DOHH2 (cell line): ENCODE data around the gene HAT1.
A peak's percentile ranks its signal among the peaks of the same experiment; 100 is the strongest.

Experiments
- H3F3A ChIP-seq: fragments of 200-600 bp; sonication (generic), shearing (Covaris generic); 2 replicates; pipeline ENCODE4 v1.6.0; 2016; ENCODE audit warnings: antibody characterized with exemption, mild to moderate bottlenecking; ENCODE audit not compliant: control insufficient read depth, insufficient read depth
- H3K27ac ChIP-seq: fragments of 200-600 bp; sonication (generic); 2 replicates; pipeline ENCODE4 v1.5.1; 2014; ENCODE audit warnings: low read depth, mild to moderate bottlenecking, low read length, moderate library complexity
- H3K27me3 ChIP-seq: fragments of 200-600 bp; sonication (generic); 2 replicates; pipeline ENCODE4 v1.6.1; 2014; ENCODE audit warnings: mild to moderate bottlenecking, low read length, mixed read lengths; ENCODE audit not compliant: control insufficient read depth
- H3K36me3 ChIP-seq: fragments of 200-600 bp; sonication (generic); 2 replicates; pipeline ENCODE4 v1.6.1; 2014; ENCODE audit warnings: mild to moderate bottlenecking, low read length, moderate library complexity, mixed read lengths; ENCODE audit not compliant: control insufficient read depth
- H3K4me1 ChIP-seq: fragments of 200-600 bp; sonication (generic); 2 replicates; pipeline ENCODE4 v1.6.1; 2014; ENCODE audit warnings: mild to moderate bottlenecking, low read length, mixed read lengths; ENCODE audit not compliant: control insufficient read depth
- H3K4me2 ChIP-seq: fragments of 200-600 bp; sonication (generic); 2 replicates; pipeline ENCODE4 v1.6.0; 2014; ENCODE audit warnings: mild to moderate bottlenecking, low read length, moderate library complexity
- H3K4me3 ChIP-seq: fragments of 200-600 bp; sonication (generic); 2 replicates; pipeline ENCODE4 v1.5.1; 2014; ENCODE audit warnings: mild to moderate bottlenecking, low read length, mixed read lengths
- H3K79me2 ChIP-seq: fragments of 200-600 bp; sonication (generic); 2 replicates; pipeline ENCODE4 v1.6.1; 2014; ENCODE audit warnings: mild to moderate bottlenecking, low read length, mixed read lengths; ENCODE audit not compliant: control insufficient read depth
- H3K9me2 ChIP-seq: fragments of 200-600 bp; sonication (generic); replicated peaks from 2 replicates; pipeline ENCODE4 v1.6.1; 2014; ENCODE audit warnings: mild to moderate bottlenecking, low read length, mixed read lengths; ENCODE audit not compliant: control insufficient read depth
- H3K9me3 ChIP-seq: fragments of 200-600 bp; sonication (generic); 2 replicates; pipeline ENCODE4 v1.6.1; 2014; ENCODE audit warnings: antibody characterized with exemption, low read length, mixed read lengths; ENCODE audit not compliant: control insufficient read depth, insufficient read depth
- H4K20me1 ChIP-seq: fragments of 200-600 bp; sonication (generic); 2 replicates; pipeline ENCODE4 v1.6.0; 2014; ENCODE audit warnings: low read depth, mild to moderate bottlenecking, antibody characterized with exemption, low read length, moderate library complexity; ENCODE audit not compliant: control insufficient read depth, insufficient read depth
- EZH2phosphoT487 ChIP-seq: fragments of 200-600 bp; sonication (generic); IDR thresholded peaks from 2 replicates; pipeline ENCODE4 v1.6.1; 2017; ENCODE audit warnings: borderline replicate concordance, mild to moderate bottlenecking, antibody characterized with exemption, low read length, moderate library complexity, mixed read lengths
- TF ChIP-seq, protein P1 (sequence below): fragments of 200-600 bp; sonication (generic); IDR thresholded peaks from one replicate; pipeline ENCODE4 v1.5.1; 2014; ENCODE audit warnings: antibody characterized with exemption, mild to moderate bottlenecking, low read depth, low read length; ENCODE audit not compliant: poor library complexity, severe bottlenecking

HAT1 gene

DNA sequence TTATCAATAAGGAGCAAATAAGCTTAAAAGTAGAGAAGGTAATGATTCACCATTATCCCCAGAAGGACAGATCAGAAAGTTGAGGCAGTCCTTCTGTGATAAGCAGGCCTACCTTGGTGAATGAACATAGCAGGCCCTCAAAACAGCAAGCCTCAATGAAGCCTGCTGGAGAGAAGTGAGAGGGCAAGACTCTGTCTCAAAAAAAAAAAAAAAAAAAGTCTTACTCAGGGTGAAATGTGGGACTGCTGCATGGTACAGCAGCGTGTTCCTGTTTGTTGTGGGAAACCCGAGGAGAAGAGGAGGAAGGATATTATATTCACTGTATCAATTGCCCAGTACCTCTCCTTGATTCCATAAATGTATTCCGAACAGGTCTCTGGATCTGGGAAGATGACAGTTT lies 8.7 kb upstream of the HAT1 start:
- H3K9me3 ChIP-seq, result no peaks in the 10 kb centered on the region
- H3K27me3 ChIP-seq, result 0 out of 2 replicates have a peak, but pooled peaks cover 2% of the 10 kb centered on the region
- H3K4me2 ChIP-seq, result no peak overlapping the region
- H3K4me1 ChIP-seq, result no peaks in the 10 kb centered on the region
- no peaks in the 10 kb centered on the region for H3K9me2 ChIP-seq
- no peak for TF ChIP-seq EZH2phosphoT487
- TF ChIP-seq, protein P1, sequence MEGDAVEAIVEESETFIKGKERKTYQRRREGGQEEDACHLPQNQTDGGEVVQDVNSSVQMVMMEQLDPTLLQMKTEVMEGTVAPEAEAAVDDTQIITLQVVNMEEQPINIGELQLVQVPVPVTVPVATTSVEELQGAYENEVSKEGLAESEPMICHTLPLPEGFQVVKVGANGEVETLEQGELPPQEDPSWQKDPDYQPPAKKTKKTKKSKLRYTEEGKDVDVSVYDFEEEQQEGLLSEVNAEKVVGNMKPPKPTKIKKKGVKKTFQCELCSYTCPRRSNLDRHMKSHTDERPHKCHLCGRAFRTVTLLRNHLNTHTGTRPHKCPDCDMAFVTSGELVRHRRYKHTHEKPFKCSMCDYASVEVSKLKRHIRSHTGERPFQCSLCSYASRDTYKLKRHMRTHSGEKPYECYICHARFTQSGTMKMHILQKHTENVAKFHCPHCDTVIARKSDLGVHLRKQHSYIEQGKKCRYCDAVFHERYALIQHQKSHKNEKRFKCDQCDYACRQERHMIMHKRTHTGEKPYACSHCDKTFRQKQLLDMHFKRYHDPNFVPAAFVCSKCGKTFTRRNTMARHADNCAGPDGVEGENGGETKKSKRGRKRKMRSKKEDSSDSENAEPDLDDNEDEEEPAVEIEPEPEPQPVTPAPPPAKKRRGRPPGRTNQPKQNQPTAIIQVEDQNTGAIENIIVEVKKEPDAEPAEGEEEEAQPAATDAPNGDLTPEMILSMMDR, result no peak
- no peaks in the 10 kb centered on the region for H3F3A ChIP-seq
- H3K4me3 ChIP-seq, result no peak overlapping the region
- no peaks in the 10 kb centered on the region for H3K36me3 ChIP-seq
- no peak overlapping the region for H3K27ac ChIP-seq
- no peaks in the 10 kb centered on the region for H3K79me2 ChIP-seq
- H4K20me1 ChIP-seq, result no peaks in the 10 kb centered on the region

DNA sequence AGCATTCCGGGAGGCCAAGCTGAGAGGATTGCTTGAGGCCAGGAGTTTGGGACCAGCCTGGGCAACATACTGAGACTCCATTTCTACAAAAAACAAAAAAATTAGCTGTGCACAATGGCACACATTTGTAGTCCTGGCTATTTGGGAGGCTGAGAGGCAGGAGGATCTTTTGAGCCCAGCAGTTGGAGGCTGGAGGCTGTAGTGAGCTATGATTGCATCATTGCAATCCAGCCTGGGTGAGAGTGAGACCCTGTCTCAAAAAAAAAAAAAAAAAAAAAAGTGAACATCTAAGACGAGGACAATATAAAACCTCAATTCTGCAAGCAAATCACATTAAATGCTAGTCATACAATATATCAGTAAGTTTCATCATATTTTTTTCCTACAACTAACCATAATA lies 2.8 kb upstream of the HAT1 start:
- Histone ChIP-seq H3K4me1 (peaks cover 21% of the 10 kb centered on the region), H3K27me3 (no peaks in the 10 kb centered on the region), H3K9me3 (no peaks in the 10 kb centered on the region), H3K27ac (no peak overlapping the region), H3K4me2 (no peak overlapping the region), H3K36me3 (peaks cover 11% of the 10 kb centered on the region; the same call in 1 of the 2 replicates), H3K4me3 (no peak overlapping the region), H3K79me2 (peaks cover 22% of the 10 kb centered on the region), H3K9me2 (no peaks in the 10 kb centered on the region), H3F3A (no peaks in the 10 kb centered on the region), H4K20me1 (no peaks in the 10 kb centered on the region)
- no peak for TF ChIP-seq EZH2phosphoT487
- TF ChIP-seq, protein P1, result no peak

DNA sequence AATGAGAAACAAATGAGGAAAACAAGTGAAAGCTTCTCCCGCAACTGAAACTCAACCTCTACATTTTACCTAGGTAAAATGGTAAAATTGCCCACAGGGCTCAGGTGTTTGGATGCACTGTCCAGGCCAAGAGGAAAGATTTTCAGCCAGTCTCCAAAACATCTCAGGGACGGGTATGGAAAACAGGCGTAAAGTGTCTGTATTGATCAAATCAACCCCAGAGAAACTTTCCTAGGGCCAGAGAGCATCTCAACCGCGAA lies 361 bp upstream of the HAT1 start:
- Histone ChIP-seq H3K27ac (peak overlapping the region; percentile 33), H3K4me1 (peaks cover 21% of the 10 kb centered on the region)

More for the DNA sequence above, 361 bp upstream of the HAT1 start:
- Histone ChIP-seq H3K4me3 (peak overlapping the region; percentile 83), H3K36me3 (peaks cover 29% of the 10 kb centered on the region), H3K4me2 (peak overlapping the region; percentile 91), H3K27me3 (no peaks in the 10 kb centered on the region), H3K9me2 (no peaks in the 10 kb centered on the region), H3K79me2 (peaks cover 44% of the 10 kb centered on the region), H4K20me1 (no peaks in the 10 kb centered on the region), H3F3A (no peaks in the 10 kb centered on the region), H3K9me3 (no peaks in the 10 kb centered on the region)
- TF ChIP-seq, protein P1, result no peak
- TF ChIP-seq EZH2phosphoT487, result no peak
